GM12878 (cell line): ENCODE results near the gene SLC50A1. TPM values are rescaled to one million over a fixed set of nuclear protein-coding genes. Genes with fewer than 3 reads are reported as not detected.

Experiments used
- ATAC-seq: fragments of 200-7000 bp; cut with Tn5 transposase; 3 replicates; pipeline ENCODE4 v1.9.1; 2020; ENCODE audit warnings: mild to moderate bottlenecking, moderate library complexity
- BruUV-seq: library from RNA; stranded (reverse); fragments of 400-500 nt; replicated peaks from 2 replicates; lab custom pipeline; 2021; lab: Mats Ljungman, UMichigan
- CTCF ChIA-PET: fragments of 300-600 bp; sonication (Branson Sonifier 250); formaldehyde crosslinking; extraction: SDS; loops from one replicate; lab custom pipeline; 2021; ENCODE audit warnings: inconsistent platforms; lab: Yijun Ruan, JAX
- POLR2A ChIA-PET: fragments of 350-600 bp; formaldehyde crosslinking; extraction: SDS; loops from one replicate; lab custom pipeline; 2021; ENCODE audit warnings: inconsistent platforms; lab: Charles Lee
- RAD21 ChIA-PET: fragments of 300-600 bp; sonication (Branson Sonifier 250); formaldehyde crosslinking; loops from one replicate; lab custom pipeline; 2023; ENCODE audit warnings: antibody characterized with exemption; ENCODE audit not compliant: unreplicated experiment; lab: Charles Lee
- SMC1A ChIA-PET: fragments of 300-600 bp; sonication (Branson Sonifier 250); formaldehyde crosslinking; loops from one replicate; lab custom pipeline; 2023; ENCODE audit not compliant: unreplicated experiment, uncharacterized antibody; lab: Charles Lee
- DNase-seq: peaks from one replicate; pipeline ENCODE4 v3.0.0-alpha.2; 2011; ENCODE audit warnings: low read depth, low spot score
- FAIRE-seq: peaks from 3 replicates; lab custom pipeline; 2011; peaks lifted over from hg19 to GRCh38; lab: Jason Lieb, UNC
- H2AFZ ChIP-seq: 2 replicates; pipeline ENCODE4 v1.6.0; 2011; ENCODE audit warnings: low read depth, low read length, control low read depth; ENCODE audit not compliant: control insufficient read depth
- H3K27ac ChIP-seq: 2 replicates; pipeline ENCODE4 v1.5.1; 2011; ENCODE audit warnings: control low read depth; ENCODE audit not compliant: control insufficient read depth, insufficient read depth
- H3K27me3 ChIP-seq, 2 experiments: replicated peaks in 1 of 2; 2 replicates each; pipeline versions ENCODE4 v1.6.0 to v1.6.1; 2011; ENCODE audit warnings: low read length in 1 of 2; ENCODE audit not compliant: control insufficient read depth in 2 of 2, insufficient read depth in 2 of 2
- H3K36me3 ChIP-seq, 2 experiments: 2 replicates each; pipeline ENCODE4 v1.5.1; 2011; ENCODE audit warnings: low read length in 1 of 2; ENCODE audit not compliant: control insufficient read depth in 2 of 2, insufficient read depth in 2 of 2
- H3K4me1 ChIP-seq: 2 replicates; pipeline ENCODE4 v1.6.1; 2011; ENCODE audit warnings: mild to moderate bottlenecking, low read length, moderate library complexity, mixed read lengths; ENCODE audit not compliant: control insufficient read depth, insufficient read depth
- H3K4me2 ChIP-seq: 2 replicates; pipeline ENCODE4 v1.6.0; 2011; ENCODE audit warnings: control low read depth; ENCODE audit not compliant: control insufficient read depth, insufficient read depth
- H3K4me3 ChIP-seq: fragments of 200-600 bp; sonication (generic); 2 replicates; pipeline ENCODE4 v1.5.1; 2016
- H3K79me2 ChIP-seq: 2 replicates; pipeline ENCODE4 v1.6.0; 2011; ENCODE audit warnings: low read length; ENCODE audit not compliant: control insufficient read depth, insufficient read depth
- H3K9ac ChIP-seq: 2 replicates; pipeline ENCODE4 v1.8.0; 2011; ENCODE audit warnings: low read length, control low read depth, mixed read lengths; ENCODE audit not compliant: control insufficient read depth, insufficient read depth
- H3K9me3 ChIP-seq: replicated peaks from 3 replicates; pipeline ENCODE4 v1.5.1; 2011; ENCODE audit warnings: mild to moderate bottlenecking, low read length; ENCODE audit not compliant: control insufficient read depth, insufficient read depth
- H4K20me1 ChIP-seq: 2 replicates; pipeline ENCODE4 v1.6.0; 2011; ENCODE audit not compliant: control insufficient read depth, insufficient read depth
- CTCF ChIP-seq, 3 experiments: IDR thresholded peaks in 2 of 3; conservative IDR thresholded peaks in 1 of 3; 2 replicates each; pipeline ENCODE4 v1.5.1; 2011; ENCODE audit warnings: low read depth in 3 of 3, low read length in 3 of 3, mild to moderate bottlenecking in 3 of 3, control low read depth in 2 of 3, moderate library complexity in 2 of 3, inconsistent platforms in 1 of 3, mixed read lengths in 1 of 3; ENCODE audit not compliant: control insufficient read depth in 2 of 3, insufficient read depth in 1 of 3; ENCODE audit errors: extremely low read depth in 1 of 3
- HDAC2 ChIP-seq: fragments of 200-600 bp; sonication (generic); IDR thresholded peaks from 2 replicates; pipeline ENCODE4 v1.6.1; 2017
- HDGF ChIP-seq: fragments of 450-650 bp; IDR thresholded peaks from 2 replicates; pipeline ENCODE4 v1.6.1; 2016; ENCODE audit warnings: antibody characterized with exemption
- IRF4 ChIP-seq: IDR thresholded peaks from 2 replicates; pipeline ENCODE4 v1.6.1; 2011; ENCODE audit warnings: low read depth, low read length
- LARP7 ChIP-seq: fragments of 450-650 bp; IDR thresholded peaks from 2 replicates; pipeline ENCODE4 v1.6.1; 2017; ENCODE audit warnings: mild to moderate bottlenecking
- MXI1 ChIP-seq: fragments of 150-350 bp; IDR thresholded peaks from 2 replicates; pipeline ENCODE4 v1.6.1; 2011; ENCODE audit warnings: low read depth, mild to moderate bottlenecking, inconsistent platforms, low read length, improper control_type of control experiment
- POLR2AphosphoS2 ChIP-seq: IDR thresholded peaks from 2 replicates; pipeline ENCODE4 v1.6.1; 2011; ENCODE audit warnings: low read depth, mild to moderate bottlenecking, low read length, improper control_type of control experiment, moderate library complexity
- RAD21 ChIP-seq: IDR thresholded peaks from 2 replicates; pipeline ENCODE4 v1.6.1; 2011; ENCODE audit warnings: mild to moderate bottlenecking, low read depth, low read length, moderate library complexity; ENCODE audit not compliant: insufficient read depth
- RB1 ChIP-seq: fragments of 450-650 bp; formaldehyde crosslinking; IDR thresholded peaks from 2 replicates; pipeline ENCODE4 v1.6.1; 2017; ENCODE audit warnings: mild to moderate bottlenecking, borderline replicate concordance
- SMAD5 ChIP-seq: IDR thresholded peaks from 2 replicates; pipeline ENCODE4 v1.6.1; 2016; ENCODE audit warnings: antibody characterized with exemption, low read depth
- SMARCA5 ChIP-seq: fragments of 450-650 bp; IDR thresholded peaks from 2 replicates; pipeline ENCODE4 v1.6.1; 2017; ENCODE audit warnings: mild to moderate bottlenecking
- SMC3 ChIP-seq: IDR thresholded peaks from 2 replicates; pipeline ENCODE4 v1.6.1; 2011; ENCODE audit warnings: low read length, improper control_type of control experiment, borderline replicate concordance
- USF1 ChIP-seq: IDR thresholded peaks from 2 replicates; pipeline ENCODE4 v1.6.1; 2011; ENCODE audit warnings: borderline replicate concordance, low read depth, mild to moderate bottlenecking, moderate library complexity, mixed read lengths, low read length; ENCODE audit not compliant: insufficient read depth; ENCODE audit errors: extremely low read length
- YY1 ChIP-seq: IDR thresholded peaks from 2 replicates; pipeline ENCODE4 v1.6.1; 2011; ENCODE audit warnings: low read depth, mild to moderate bottlenecking, low read length
- ZNF207 ChIP-seq: fragments of 450-650 bp; IDR thresholded peaks from 2 replicates; pipeline ENCODE4 v1.6.1; 2014; ENCODE audit warnings: antibody characterized with exemption, mild to moderate bottlenecking, borderline replicate concordance
- WGBS: methylation state at CpG from one replicate; pipeline ENCODE4 v1.1.6; 2016; ENCODE audit warnings: low lambda C conversion rate; ENCODE audit not compliant: insufficient replicate concordance, insufficient coverage; ENCODE audit errors: missing lambda C conversion rate; 5-methylcytosine and 5-hydroxymethylcytosine counted together
- in situ Hi-C: fragments of 300-500 bp; cut with MboI; formaldehyde crosslinking; loops from 9 replicates; pipeline ENCODE4 v1.14.3; 2018; ENCODE audit warnings: mixed read lengths
- intact Hi-C: fragments of 100-400 bp; cut with micrococcal nuclease; formaldehyde crosslinking; loops from one replicate; pipeline ENCODE4 v1.14.2; 2022; ENCODE audit not compliant: unreplicated experiment
- polyA plus RNA-seq, 11 experiments: library from polyadenylated mRNA; depleted of rRNA in 4 of 11; unstranded in 6 of 11; stranded (reverse) in 5 of 11; fragments of >200 nt; fragmentation: Nextera tagmentation in 4 of 11; fragmentation: Illumina TruSeq in 1 of 11; extraction: Ambion mirVana in 4 of 11; extraction: Trizol in 1 of 11; gene quantifications; 1 replicate in 1 of 11; 2 replicates in 10 of 11; pipeline versions ENCODE4 v1.2.1 to v1.2.3, GENCODE V29; 2011 to 2016; ENCODE audit warnings: inconsistent platforms in 2 of 11, missing spikeins in 2 of 11, low read depth in 1 of 11
- total RNA-seq, 4 experiments: library from RNA; depleted of rRNA in 3 of 4; stranded (reverse); fragments of >200 nt in 3 of 4; fragmentation: Illumina TruSeq in 1 of 4; extraction: Trizol in 1 of 4; gene quantifications; 2 replicates each; pipeline versions ENCODE4 v1.2.1 to v1.2.3, GENCODE V29; 2013 to 2021

The SLC50A1 gene
- total and polyA plus RNA-seq, 10 of the 15 experiments (the other 5 are each of a cell fraction or from before 2014, with no cell fraction given), result 32.5 to 85.6 (median 54.0) TPM

- ChIA-PET CTCF (interaction anchor here (0.6 to 12.1 kb wide), 23 partner anchors 10 to 124 kb away, joined by 3 to 284 read pairs (median 5); partner anchors contain the start of genes EFNA4 and SLC50A1), RAD21 (interaction anchor here (0.7 to 5.1 kb wide), 10 partner anchors 13 to 103 kb away, joined by 3 to 71 read pairs (median 4); no protein-coding TSS in a partner anchor), SMC1A (interaction anchor here (0.9 to 5.9 kb wide), 9 partner anchors 10 to 82 kb away, joined by 3 to 37 read pairs (median 6); partner anchors contain the start of gene SLC50A1), POLR2A (interaction anchor here (1.3 kb wide), 1 partner anchor 76 kb away, joined by 5 read pairs; no protein-coding TSS in a partner anchor)
- Histone ChIP-seq H3K9ac (no peak overlapping the region), H3K27me3 (no peaks in the 10 kb centered on the region), H4K20me1 (no peaks in the 10 kb centered on the region), H3K4me2 (no peak overlapping the region), H3K9me3 (no peaks in the 10 kb centered on the region; the same call in 2 of the 3 replicates), H3K36me3 (peaks cover 0 to 3% of the 10 kb centered on the region in 2 experiments; a peak in 1 of 4 replicates), H3K27ac (no peak overlapping the region), H3K4me1 (peaks cover 9% of the 10 kb centered on the region), H2AFZ (peak overlapping the region; percentile 76), H3K79me2 (peaks cover 5% of the 10 kb centered on the region), H3K4me3 (no peak overlapping the region)
- FAIRE-seq, result peak; percentile 94
- no TSS peak for BruUV-seq
- WGBS, result 11% methylated on average over 22 of the region's 28 CpGs
- TF ChIP-seq HDAC2 (no peak), SMAD5 (no peak), SMARCA5 (peak; percentile 72; the same call in 1 of the 2 replicates), CTCF (IDR thresholded peaks at IDR 0.05 in 2 of 3, conservative IDR thresholded peaks at IDR 0.05 in 1 of 3; ENCODE audit: control insufficient read depth in 2 of 3, extremely low read depth in 1 of 3, insufficient read depth in 1 of 3, low read depth in 3 of 3, low read length in 3 of 3) (peak; percentile 88 to 98 (median 94)), MXI1 (0 out of 2 replicates have a peak, but pooled peaks have one; percentile 23), IRF4 (0 out of 2 replicates have a peak, but pooled peaks have one; percentile 29), LARP7 (peak; percentile 39; the same call in 1 of the 2 replicates), SMC3 (peak; percentile 77), YY1 (peak; percentile 65; the same call in 1 of the 2 replicates), USF1 (no peak), RAD21 (peak; percentile 96), RB1 (peak; percentile 67; the same call in 1 of the 2 replicates), POLR2AphosphoS2 (no peak), HDGF (no peak), ZNF207 (peak; percentile 62; the same call in 1 of the 2 replicates)
- intact Hi-C loops (loop anchor here (1.0 kb wide), 1 partner anchor 76 kb away; no protein-coding TSS in a partner anchor), in situ Hi-C loops (loop anchor here (5.0 kb wide), 1 partner anchor 75 kb away; no protein-coding TSS in a partner anchor)
- no peak for DNase-seq
- peak; percentile 93 for ATAC-seq
These were observed 31.8 kb downstream of the SLC50A1 start for GRCh38 chr1:155167166-155168104.
